K562 (cell line): Measurements from ENCODE around the gene FAM114A2. TPM values are rescaled to one million over a fixed set of nuclear protein-coding genes. Genes with fewer than 3 reads are reported as not detected.

Experiments used
- ATAC-seq: fragments of 200-7000 bp; cut with Tn5 transposase; 3 replicates; pipeline ENCODE4 v1.9.1; 2020; ENCODE audit warnings: moderate library complexity
- BruUV-seq: library from RNA; stranded (reverse); fragments of 400-500 nt; replicated peaks from 2 replicates; lab custom pipeline; 2021; lab: Mats Ljungman, UMichigan
- CTCF ChIA-PET: fragments of 300-600 bp; formaldehyde crosslinking; extraction: SDS; loops from one replicate; lab custom pipeline; 2021; ENCODE audit warnings: low intra/inter-chr PET ratio; lab: Yijun Ruan, JAX
- POLR2A ChIA-PET: fragments of 300-600, 350-650 bp; sonication (Branson Sonifier 250); formaldehyde crosslinking; extraction: SDS; loops from one replicate; lab custom pipeline; 2021; ENCODE audit warnings: antibody characterized with exemption, inconsistent platforms; lab: Yijun Ruan, JAX
- DNase-seq, 4 experiments: peaks; one replicate each; pipeline versions ENCODE4 v3.0.0 to v3.0.0-alpha.2; 2011 to 2018; ENCODE audit warnings: low spot score in 3 of 4, mixed read lengths in 3 of 4; ENCODE audit errors: extremely low read depth in 1 of 4
- FAIRE-seq: peaks from 2 replicates; lab custom pipeline; 2011; peaks lifted over from hg19 to GRCh38; lab: Jason Lieb, UNC
- H2AFZ ChIP-seq: 2 replicates; pipeline ENCODE4 v1.6.0; 2011; ENCODE audit warnings: low read depth, low read length, control low read depth, inconsistent platforms
- H3K27ac ChIP-seq: fragments of 200-600 bp; 3 replicates; pipeline ENCODE4 v1.8.0; 2011; ENCODE audit warnings: low read depth, mild to moderate bottlenecking, control low read depth, inconsistent platforms, low read length, moderate library complexity, mixed read lengths; ENCODE audit errors: extremely low read depth
- H3K27me3 ChIP-seq, 2 experiments: fragments of 300-600 bp in 1 of 2; 2 replicates in 1 of 2; 3 replicates in 1 of 2; pipeline versions ENCODE4 v1.6.0 to v1.8.0; 2011; ENCODE audit warnings: inconsistent platforms in 2 of 2, low read length in 2 of 2, mild to moderate bottlenecking in 1 of 2, mixed read lengths in 1 of 2, moderate library complexity in 1 of 2; ENCODE audit not compliant: control insufficient read depth in 2 of 2, insufficient read depth in 2 of 2
- H3K36me3 ChIP-seq: fragments of 300-600 bp; 3 replicates; pipeline ENCODE4 v1.8.0; 2011; ENCODE audit warnings: mild to moderate bottlenecking, low read length, inconsistent platforms; ENCODE audit not compliant: control insufficient read depth, insufficient read depth
- H3K4me1 ChIP-seq, 2 experiments: fragments of 200-600 bp in 1 of 2; replicated peaks in 1 of 2; 2 replicates in 1 of 2; 3 replicates in 1 of 2; pipeline versions ENCODE4 v1.5.1 to v1.8.0; 2011; ENCODE audit warnings: inconsistent platforms in 2 of 2, low read length in 2 of 2, mild to moderate bottlenecking in 1 of 2, mixed read lengths in 1 of 2, moderate library complexity in 1 of 2; ENCODE audit not compliant: control insufficient read depth in 2 of 2, insufficient read depth in 2 of 2
- H3K4me2 ChIP-seq: 2 replicates; pipeline ENCODE4 v1.6.1; 2011; ENCODE audit warnings: low read length, control low read depth, inconsistent platforms, mixed read lengths; ENCODE audit not compliant: insufficient read depth
- H3K4me3 ChIP-seq: fragments of 200-600 bp; sonication (generic), shearing (Covaris generic); 2 replicates; pipeline ENCODE4 v1.5.1; 2016; ENCODE audit warnings: control low read depth, inconsistent platforms
- H3K79me2 ChIP-seq: fragments of 200-600 bp; 3 replicates; pipeline ENCODE4 v1.8.0; 2011; ENCODE audit warnings: low read length, inconsistent platforms; ENCODE audit not compliant: control insufficient read depth, insufficient read depth
- H3K9ac ChIP-seq, 2 experiments: 2 replicates each; pipeline versions ENCODE4 v1.6.0 to v1.6.1; 2011; ENCODE audit warnings: low read depth in 2 of 2, low read length in 2 of 2, control low read depth in 1 of 2, inconsistent platforms in 1 of 2, mild to moderate bottlenecking in 1 of 2, mixed read lengths in 1 of 2; ENCODE audit not compliant: insufficient read depth in 1 of 2
- H3K9me1 ChIP-seq: one replicate; pipeline ENCODE4 v1.6.0; 2011; ENCODE audit warnings: inconsistent platforms, mild to moderate bottlenecking, low read length, moderate library complexity; ENCODE audit not compliant: control insufficient read depth, insufficient read depth
- H3K9me3 ChIP-seq: replicated peaks from 2 replicates; pipeline ENCODE4 v1.5.1; 2011; ENCODE audit warnings: low read depth, low read length, inconsistent platforms; ENCODE audit not compliant: control insufficient read depth, insufficient read depth
- H4K20me1 ChIP-seq: replicated peaks from 2 replicates; pipeline ENCODE4 v1.6.1; 2011; ENCODE audit warnings: low read length, inconsistent platforms, mixed read lengths; ENCODE audit not compliant: control insufficient read depth, insufficient read depth
- KAT2B ChIP-seq: IDR thresholded peaks from one replicate; pipeline ENCODE4 v1.6.1; 2012; ENCODE audit warnings: low read depth, mild to moderate bottlenecking, control low read depth, inconsistent platforms, low read length, moderate library complexity
- MEF2D ChIP-seq: conservative IDR thresholded peaks from 2 replicates; pipeline ENCODE4 v1.6.1; 2016; ENCODE audit warnings: low read depth, missing genetic modification characterization, missing compliant biosample characterization
- NR2C2 ChIP-seq, 2 experiments: fragments of 200-800 bp in 1 of 2; sonication (Bioruptor generic) in 1 of 2; sonication (generic) in 1 of 2; formaldehyde crosslinking in 1 of 2; IDR thresholded peaks; 2 replicates each; pipeline versions ENCODE4 v1.6.1 to v1.8.0; 2016 to 2022; ENCODE audit warnings: mild to moderate bottlenecking in 1 of 2, missing compliant biosample characterization in 1 of 2, missing genetic modification characterization in 1 of 2, missing genetic modification reagents in 1 of 2
- STAT5B ChIP-seq: fragments of 250-450 bp; sonication (Bioruptor Pico); IDR thresholded peaks from 2 replicates; pipeline ENCODE4 v1.8.0; 2021; ENCODE audit warnings: mild to moderate bottlenecking, inconsistent platforms
- WGBS: fragments of 100-300 bp; shearing (Covaris generic); methylation state at CpG from one replicate; pipeline ENCODE4 v1.1.6; 2016; ENCODE audit warnings: low coverage, mixed read lengths; ENCODE audit not compliant: insufficient coverage; ENCODE audit errors: missing lambda C conversion rate; 5-methylcytosine and 5-hydroxymethylcytosine counted together
- in situ Hi-C: fragments of 300-500 bp; cut with MboI; formaldehyde crosslinking; loops from 4 replicates; pipeline ENCODE4 v1.15.0; 2018; ENCODE audit warnings: inconsistent platforms, mixed read lengths
- intact Hi-C: fragments of 100-400 bp; cut with micrococcal nuclease; formaldehyde crosslinking; loops from 2 replicates; pipeline ENCODE4 v1.14.2; 2022
- polyA plus RNA-seq, 8 experiments: library from polyadenylated mRNA; depleted of rRNA in 4 of 8; stranded (reverse) in 5 of 8; unstranded in 3 of 8; fragments of >200 nt; fragmentation: Nextera tagmentation in 2 of 8; fragmentation: Illumina TruSeq in 1 of 8; extraction: Ambion mirVana in 2 of 8; extraction: Trizol in 1 of 8; gene quantifications; 2 replicates each; pipeline versions ENCODE4 v1.2.1 to v1.2.3, GENCODE V29; 2011 to 2014; ENCODE audit warnings: inconsistent platforms in 1 of 8, missing spikeins in 1 of 8
- total RNA-seq, 7 experiments: library from RNA; depleted of rRNA in 6 of 7; stranded (reverse); fragments of >200 nt in 6 of 7; fragmentation: Illumina TruSeq in 2 of 7; extraction: Trizol in 2 of 7; gene quantifications; 2 replicates each; pipeline versions ENCODE4 v1.2.1 to v1.2.3, GENCODE V29; 2011 to 2021; ENCODE audit warnings: low replicate concordance in 1 of 7

FAM114A2 gene
- total and polyA plus RNA-seq, 9 of the 15 experiments (the other 6 are each of a cell fraction or from before 2014, with no cell fraction given) = 14.4 to 28.1 (median 21.2) TPM

- Histone ChIP-seq H3K36me3 (no peaks in the 10 kb centered on the region), H3K4me2 (no peak overlapping the region), H4K20me1 (no peaks in the 10 kb centered on the region), H3K27me3 (peaks cover 0 to 7% of the 10 kb centered on the region in 2 experiments; a peak in 2 of 5 replicates), H3K4me1 (no peaks in the 10 kb centered on the region; a peak in 1 of 5 replicates), H3K9me3 (no peaks in the 10 kb centered on the region), H3K4me3 (no peak overlapping the region), H3K9ac (no peak overlapping the region), H3K27ac (no peak overlapping the region), H3K9me1 (no peaks in the 10 kb centered on the region), H3K79me2 (no peaks in the 10 kb centered on the region), H2AFZ (no peak overlapping the region)
- no peak for DNase-seq
- intact Hi-C loops (loop anchor here (10.0 kb wide), 1 partner anchor 447 kb away; no protein-coding TSS in a partner anchor), in situ Hi-C loops (loop anchor here (10.0 kb wide), 1 partner anchor 527 kb away; no protein-coding TSS in a partner anchor)
- ATAC-seq = no peak
- POLR2A ChIA-PET = no interaction called here
- FAIRE-seq = peak; percentile 19
- no peak for TF ChIP-seq STAT5B
- no peak for TF ChIP-seq NR2C2 (CRISPR knock-in tag; IDR thresholded peaks at IDR 0.05)
- peak; percentile 40; the same call in 1 of the 2 replicates for TF ChIP-seq NR2C2 (tag; IDR thresholded peaks at IDR 0.05)
- BruUV-seq = no TSS peak
- CTCF ChIA-PET = no interaction called here
- WGBS = 7% methylated on average over 1 of the region's 1 CpG
Observed at GRCh38 chr5:154077696-154078095, 39.0 kb upstream of the FAM114A2 start.

GRCh38 chr5:154076240-154076922 lies 37.7 kb upstream of the FAM114A2 start:
- FAIRE-seq = no peak
- DNase-seq = no peak
- peaks cover 0 to 1% of the 10 kb centered on the region in 2 experiments; a peak in 2 of 5 replicates for H3K27me3 ChIP-seq
- POLR2A ChIA-PET = interaction anchor here (0.6 to 0.7 kb wide), 2 partner anchors 73 kb away, joined by 3 read pairs; no protein-coding TSS in a partner anchor
- no peaks in the 10 kb centered on the region for H3K36me3 ChIP-seq
- no peaks in the 10 kb centered on the region for H3K9me3 ChIP-seq
- TF ChIP-seq MEF2D (tag) (no peak), KAT2B (no peak)
- no peak overlapping the region for H3K4me2 ChIP-seq
- H3K9ac ChIP-seq = no peak overlapping the region
- H3K4me1 ChIP-seq = no peaks in the 10 kb centered on the region; a peak in 1 of 5 replicates
- peak; percentile 10; the same call in 1 of the 3 replicates for ATAC-seq
- H3K27ac ChIP-seq = no peak overlapping the region
- no peaks in the 10 kb centered on the region for H3K79me2 ChIP-seq
- BruUV-seq = no TSS peak
- intact Hi-C loops (loop anchor here (10.0 kb wide), 1 partner anchor 448 kb away; no protein-coding TSS in a partner anchor), in situ Hi-C loops (loop anchor here (10.0 kb wide), 1 partner anchor 528 kb away; no protein-coding TSS in a partner anchor)
- no peak overlapping the region for H3K4me3 ChIP-seq
- H2AFZ ChIP-seq = no peak overlapping the region
- H3K9me1 ChIP-seq = no peaks in the 10 kb centered on the region
- 10% methylated on average over 5 of the region's 5 CpGs for WGBS
- no peaks in the 10 kb centered on the region for H4K20me1 ChIP-seq
- CTCF ChIA-PET = no interaction called here
